ENCODE data around the gene NEURL1B.

DNA sequence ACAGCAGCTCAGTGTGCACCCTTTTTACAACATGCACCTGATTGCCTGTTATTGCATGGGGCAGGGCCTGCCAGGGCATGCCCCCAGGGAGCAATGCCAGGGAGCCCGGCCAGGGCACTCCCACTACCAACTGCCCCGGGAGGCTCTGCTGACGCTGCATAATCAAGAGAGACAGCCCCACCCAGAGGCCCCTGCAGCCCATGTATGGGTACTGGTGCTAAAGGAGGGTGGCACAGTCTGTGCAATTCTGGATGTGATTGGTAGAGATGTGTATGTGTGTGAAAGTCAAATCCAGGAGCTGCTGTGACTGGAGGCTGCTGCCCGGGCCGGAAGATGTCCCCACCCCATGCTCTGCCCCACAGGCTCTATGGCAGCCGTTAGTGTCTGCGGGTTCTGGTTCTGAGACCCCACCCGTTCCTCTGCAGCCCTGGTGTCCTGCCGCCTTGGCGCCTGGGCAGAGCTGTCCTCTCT is 3.9 kb upstream of the NEURL1B start:
- TF ChIP-seq, protein P1, sequence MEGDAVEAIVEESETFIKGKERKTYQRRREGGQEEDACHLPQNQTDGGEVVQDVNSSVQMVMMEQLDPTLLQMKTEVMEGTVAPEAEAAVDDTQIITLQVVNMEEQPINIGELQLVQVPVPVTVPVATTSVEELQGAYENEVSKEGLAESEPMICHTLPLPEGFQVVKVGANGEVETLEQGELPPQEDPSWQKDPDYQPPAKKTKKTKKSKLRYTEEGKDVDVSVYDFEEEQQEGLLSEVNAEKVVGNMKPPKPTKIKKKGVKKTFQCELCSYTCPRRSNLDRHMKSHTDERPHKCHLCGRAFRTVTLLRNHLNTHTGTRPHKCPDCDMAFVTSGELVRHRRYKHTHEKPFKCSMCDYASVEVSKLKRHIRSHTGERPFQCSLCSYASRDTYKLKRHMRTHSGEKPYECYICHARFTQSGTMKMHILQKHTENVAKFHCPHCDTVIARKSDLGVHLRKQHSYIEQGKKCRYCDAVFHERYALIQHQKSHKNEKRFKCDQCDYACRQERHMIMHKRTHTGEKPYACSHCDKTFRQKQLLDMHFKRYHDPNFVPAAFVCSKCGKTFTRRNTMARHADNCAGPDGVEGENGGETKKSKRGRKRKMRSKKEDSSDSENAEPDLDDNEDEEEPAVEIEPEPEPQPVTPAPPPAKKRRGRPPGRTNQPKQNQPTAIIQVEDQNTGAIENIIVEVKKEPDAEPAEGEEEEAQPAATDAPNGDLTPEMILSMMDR (IDR thresholded peaks at IDR 0.05), result no peak
- no peak for TF ChIP-seq EZH2 (IDR thresholded peaks at IDR 0.05; ENCODE audit: borderline replicate concordance, insufficient read depth, low read depth, low read length, poor library complexity, severe bottlenecking)

Measured in B cell (primary cell).